Cardiac muscle cell (in vitro differentiated cells and primary cell): ENCODE measurements around the gene PROK1. TPM values are rescaled to one million over a fixed set of nuclear protein-coding genes. Genes with fewer than 3 reads are reported as not detected.

Experiments used
- DNase-seq, 2 donors: peaks; one replicate each; pipeline versions ENCODE4 v3.0.0 to v3.0.0-alpha.2; 2010 to 2017; ENCODE audit warnings: low read depth in 1 of 2, low spot score in 1 of 2
- H3K27ac ChIP-seq: fragments of 200-600 bp; sonication (generic); 2 replicates; pipeline ENCODE4 v1.5.1; 2016
- H3K27me3 ChIP-seq: fragments of 200-600 bp; sonication (generic); 2 replicates; pipeline ENCODE4 v1.6.0; 2016; ENCODE audit warnings: control low read depth
- H3K36me3 ChIP-seq: fragments of 200-600 bp; sonication (generic); 2 replicates; pipeline ENCODE4 v1.5.1; 2016; ENCODE audit warnings: control low read depth
- H3K4me1 ChIP-seq: fragments of 200-600 bp; sonication (generic); 2 replicates; pipeline ENCODE4 v1.8.1; 2017; ENCODE audit warnings: low read depth, mild to moderate bottlenecking, mixed run types
- H3K4me3 ChIP-seq: fragments of 200-600 bp; sonication (generic); 2 replicates; pipeline ENCODE4 v1.5.1; 2016; ENCODE audit warnings: mild to moderate bottlenecking
- H3K9me3 ChIP-seq: fragments of 200-600 bp; sonication (generic); 2 replicates; pipeline ENCODE4 v1.5.1; 2017; ENCODE audit warnings: low read depth, mild to moderate bottlenecking, control low read depth
- CTCF ChIP-seq: IDR thresholded peaks from 2 replicates; pipeline ENCODE4 v1.5.1; 2012; ENCODE audit warnings: low read depth, mild to moderate bottlenecking, low read length
- polyA plus RNA-seq: library from polyadenylated mRNA; unstranded; fragments of >200 nt; fragmentation: Nextera tagmentation; extraction: Ambion mirVana; gene quantifications from 2 replicates; pipeline ENCODE4 v1.2.1, GENCODE V29; 2016
- total RNA-seq: library from RNA; depleted of rRNA; stranded (reverse); fragments of >200 nt; gene quantifications from 2 replicates; pipeline ENCODE4 v1.2.3, GENCODE V29; 2016

Gene PROK1
- total and polyA plus RNA-seq, 2 experiments from 2014 or later = 0.24 TPM; not detected in 1

DNA sequence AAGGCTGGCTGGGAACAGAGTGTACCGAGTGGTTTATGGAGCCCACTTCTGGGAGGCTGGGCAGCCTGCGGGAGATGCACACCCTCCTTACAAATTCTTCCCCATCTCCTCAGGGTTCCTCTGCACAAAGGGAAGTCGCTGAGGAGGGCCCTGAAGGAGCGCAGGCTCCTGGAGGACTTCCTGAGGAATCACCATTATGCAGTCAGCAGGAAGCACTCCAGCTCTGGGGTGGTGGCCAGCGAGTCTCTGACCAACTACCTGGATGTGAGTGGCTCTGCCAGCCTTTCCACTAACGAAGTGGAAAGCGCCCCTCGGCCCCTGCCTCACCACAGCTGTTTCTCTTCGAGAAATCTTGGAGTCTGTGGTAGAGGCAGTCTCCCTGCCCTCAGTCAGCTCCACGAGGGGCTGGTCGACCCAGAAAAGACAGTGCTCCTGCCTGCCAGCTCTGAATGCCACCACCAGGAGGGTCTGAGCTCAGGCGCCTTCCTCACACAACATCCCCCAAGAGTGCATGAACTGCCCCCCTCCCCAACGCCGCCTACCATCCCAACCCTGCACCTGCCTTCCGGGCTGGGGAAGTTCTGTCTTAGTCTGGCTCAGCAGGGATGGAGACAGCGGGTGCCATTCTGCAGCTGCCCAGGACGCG lies 31.8 kb downstream of the PROK1 start:
- peak in 1 of 2 donors; percentile 16 for DNase-seq
- Histone ChIP-seq H3K4me1 (peaks cover 23% of the 10 kb centered on the region), H3K27me3 (no peaks in the 10 kb centered on the region), H3K27ac (no peak overlapping the region), H3K4me3 (no peak overlapping the region), H3K9me3 (no peaks in the 10 kb centered on the region), H3K36me3 (no peaks in the 10 kb centered on the region)
- TF ChIP-seq CTCF = no peak

DNA sequence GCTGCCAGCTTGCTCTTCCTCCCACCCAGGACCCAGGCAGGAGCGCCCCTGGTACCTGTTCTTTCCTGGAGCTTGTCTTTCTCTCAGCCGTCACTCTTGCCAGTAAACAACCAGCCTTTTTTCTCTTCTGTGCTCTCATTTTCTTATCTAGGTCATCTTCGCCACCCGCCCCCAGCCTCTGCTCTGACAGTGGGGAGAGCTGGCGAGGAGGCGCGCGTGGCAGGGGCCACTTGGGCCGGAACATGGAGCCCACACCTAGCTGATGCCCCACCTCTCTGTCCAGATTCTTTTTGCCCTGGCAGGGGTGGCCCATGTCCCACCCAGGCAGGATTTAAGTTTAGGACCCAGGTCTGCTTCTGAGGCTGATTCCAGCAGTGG lies 32.3 kb downstream of the PROK1 start:
- Histone ChIP-seq H3K4me3 (no peak overlapping the region), H3K9me3 (no peaks in the 10 kb centered on the region), H3K27ac (no peak overlapping the region), H3K27me3 (no peaks in the 10 kb centered on the region), H3K4me1 (peaks cover 23% of the 10 kb centered on the region), H3K36me3 (no peaks in the 10 kb centered on the region)
- no peak for TF ChIP-seq CTCF
- no peak for DNase-seq

DNA sequence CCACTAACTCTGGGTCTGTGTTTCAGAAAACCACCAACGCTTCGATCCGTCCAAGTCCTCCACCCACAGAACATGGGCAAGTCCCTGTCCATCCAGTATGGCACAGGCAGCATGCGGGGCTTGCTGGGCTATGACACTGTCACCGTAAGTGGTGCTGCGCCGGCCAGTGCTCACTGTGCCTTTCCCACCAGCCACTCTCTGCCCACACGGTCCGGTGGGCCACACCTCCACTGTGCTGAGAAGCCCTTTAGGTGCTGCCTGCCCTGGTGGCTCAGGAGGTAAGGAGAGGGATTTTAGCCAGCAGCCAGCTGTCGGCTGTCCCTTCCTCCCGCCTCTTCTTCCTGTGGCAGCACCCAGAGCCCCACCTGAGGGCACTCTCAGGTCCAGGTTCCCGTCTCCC lies 33.9 kb downstream of the PROK1 start:
- H3K27ac ChIP-seq = no peak overlapping the region
- no peak overlapping the region for H3K4me3 ChIP-seq
- no peak for TF ChIP-seq CTCF
- no peaks in the 10 kb centered on the region for H3K9me3 ChIP-seq
- DNase-seq = no peak
- H3K36me3 ChIP-seq = no peaks in the 10 kb centered on the region
- no peaks in the 10 kb centered on the region for H3K27me3 ChIP-seq
- H3K4me1 ChIP-seq = peaks cover 23% of the 10 kb centered on the region

DNA sequence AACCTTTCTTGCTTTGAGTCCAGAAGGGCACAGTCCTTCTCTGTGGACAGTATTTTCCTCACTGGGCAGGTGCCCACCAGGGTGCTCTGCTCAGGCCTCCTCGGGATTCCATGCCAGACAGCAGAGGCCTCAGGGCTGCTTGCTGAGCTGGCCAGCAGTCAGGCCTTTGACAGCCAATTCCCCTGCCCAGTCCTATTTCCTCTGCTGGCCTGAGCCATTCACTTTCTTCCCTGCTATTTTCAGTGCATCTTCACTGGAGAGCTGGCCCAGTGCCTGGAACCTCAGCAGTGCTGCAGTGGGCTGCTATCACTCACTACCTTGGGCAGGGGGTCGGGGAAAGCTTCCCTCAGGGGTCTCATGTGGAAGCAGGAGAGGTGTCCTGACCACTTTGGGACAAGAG lies 34.8 kb downstream of the PROK1 start:
- Histone ChIP-seq H3K27me3 (no peaks in the 10 kb centered on the region), H3K9me3 (no peaks in the 10 kb centered on the region), H3K4me3 (no peak overlapping the region), H3K27ac (no peak overlapping the region), H3K4me1 (peaks cover 14% of the 10 kb centered on the region), H3K36me3 (no peaks in the 10 kb centered on the region)
- peak in 1 of 2 donors; percentile 33 for DNase-seq
- no peak for TF ChIP-seq CTCF

GRCh38 chr1:110487726-110488125 lies 36.8 kb downstream of the PROK1 start:
- TF ChIP-seq CTCF = no peak
- H3K9me3 ChIP-seq = no peaks in the 10 kb centered on the region
- no peaks in the 10 kb centered on the region for H3K36me3 ChIP-seq
- DNase-seq = peak in 1 of 2 donors; percentile 12
- H3K27ac ChIP-seq = no peak overlapping the region
- H3K4me1 ChIP-seq = peaks cover 4% of the 10 kb centered on the region
- H3K4me3 ChIP-seq = no peak overlapping the region
- H3K27me3 ChIP-seq = no peaks in the 10 kb centered on the region
